GM12864 (cell line): ENCODE measurements around the gene SERPINA7.
"Not testable (repeated sequence)": the region's sequence is repeated elsewhere in the genome, so short reads cannot be mapped to it uniquely, and the experiment has no call there.

Source experiments
- DNase-seq: peaks from one replicate; pipeline ENCODE4 v3.0.0-alpha.2; 2011; ENCODE audit warnings: low read depth
- H3K4me3 ChIP-seq: 2 replicates; pipeline ENCODE4 v1.5.1; 2011; ENCODE audit warnings: mild to moderate bottlenecking, low read depth, low read length, control low read depth
- TF ChIP-seq, protein P1 (sequence below): IDR thresholded peaks from 2 replicates; pipeline ENCODE4 v1.5.1; 2011; ENCODE audit warnings: low read depth, mild to moderate bottlenecking, moderate library complexity, low read length, control low read depth, inconsistent platforms; ENCODE audit errors: missing control alignments

The SERPINA7 gene

DNA sequence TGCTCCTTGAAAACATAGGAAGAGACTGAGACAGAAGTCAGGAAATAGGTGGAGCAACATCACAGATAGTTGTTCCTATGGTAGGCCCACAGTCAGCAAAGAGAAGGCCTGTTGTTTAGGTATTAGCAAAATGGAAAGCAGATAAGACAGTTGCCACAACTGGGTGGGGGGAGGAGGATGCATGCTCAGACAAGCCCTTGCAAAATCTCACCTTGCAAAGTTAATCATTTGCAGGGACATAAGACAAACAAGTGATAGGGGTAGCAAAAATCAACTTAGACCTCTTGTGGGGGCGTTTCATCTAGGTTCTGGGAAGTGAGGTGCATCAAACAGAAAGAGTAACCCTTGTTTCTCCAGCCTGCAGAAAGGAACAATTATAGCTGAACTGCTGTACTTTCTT lies 30.7 kb downstream of the SERPINA7 start:
- no peak overlapping the region for H3K4me3 ChIP-seq
- TF ChIP-seq, protein P1, sequence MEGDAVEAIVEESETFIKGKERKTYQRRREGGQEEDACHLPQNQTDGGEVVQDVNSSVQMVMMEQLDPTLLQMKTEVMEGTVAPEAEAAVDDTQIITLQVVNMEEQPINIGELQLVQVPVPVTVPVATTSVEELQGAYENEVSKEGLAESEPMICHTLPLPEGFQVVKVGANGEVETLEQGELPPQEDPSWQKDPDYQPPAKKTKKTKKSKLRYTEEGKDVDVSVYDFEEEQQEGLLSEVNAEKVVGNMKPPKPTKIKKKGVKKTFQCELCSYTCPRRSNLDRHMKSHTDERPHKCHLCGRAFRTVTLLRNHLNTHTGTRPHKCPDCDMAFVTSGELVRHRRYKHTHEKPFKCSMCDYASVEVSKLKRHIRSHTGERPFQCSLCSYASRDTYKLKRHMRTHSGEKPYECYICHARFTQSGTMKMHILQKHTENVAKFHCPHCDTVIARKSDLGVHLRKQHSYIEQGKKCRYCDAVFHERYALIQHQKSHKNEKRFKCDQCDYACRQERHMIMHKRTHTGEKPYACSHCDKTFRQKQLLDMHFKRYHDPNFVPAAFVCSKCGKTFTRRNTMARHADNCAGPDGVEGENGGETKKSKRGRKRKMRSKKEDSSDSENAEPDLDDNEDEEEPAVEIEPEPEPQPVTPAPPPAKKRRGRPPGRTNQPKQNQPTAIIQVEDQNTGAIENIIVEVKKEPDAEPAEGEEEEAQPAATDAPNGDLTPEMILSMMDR, result no peak
- no peak for DNase-seq

DNA sequence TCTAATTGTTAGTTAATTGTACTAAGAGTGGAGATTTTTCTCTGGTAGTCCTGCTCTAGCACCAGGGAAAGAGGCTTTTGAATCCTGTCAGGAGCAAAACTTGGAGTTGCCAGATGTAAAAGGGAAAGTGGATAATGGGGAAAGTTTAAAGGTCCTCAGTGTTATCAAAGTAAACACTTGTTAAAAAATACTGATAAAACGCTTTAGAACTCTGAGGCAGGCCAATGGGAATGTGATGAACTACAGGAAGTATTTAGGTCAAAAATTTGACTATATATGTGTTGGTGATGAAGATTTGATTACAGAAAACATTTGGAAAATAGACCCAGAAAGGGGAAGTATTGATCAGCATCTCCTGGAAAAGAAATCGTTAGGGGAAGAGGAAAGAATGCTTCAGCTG lies 32.8 kb downstream of the SERPINA7 start:
- TF ChIP-seq, protein P1, result no peak
- H3K4me3 ChIP-seq, result no peak overlapping the region
- DNase-seq, result no peak

DNA sequence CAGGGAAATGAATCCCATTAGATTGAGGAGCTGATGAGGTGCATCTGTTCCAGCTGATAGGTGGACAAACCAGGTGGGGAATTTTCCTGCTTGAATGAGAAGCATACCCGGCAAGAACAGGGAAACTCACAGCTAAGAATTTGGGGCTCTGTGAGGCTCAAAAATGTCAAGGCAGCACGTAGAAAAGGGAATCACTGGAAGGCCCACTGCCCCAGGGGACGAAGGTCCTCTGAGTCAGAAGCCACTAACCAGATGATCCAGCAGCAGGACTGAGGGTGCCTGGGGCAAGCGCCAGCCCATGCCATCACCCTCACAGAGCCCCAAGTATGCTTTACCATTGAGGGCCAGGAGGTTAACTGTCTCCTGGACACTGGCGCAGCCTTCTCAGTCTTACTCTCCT lies 37.9 kb downstream of the SERPINA7 start:
- not testable (repeated sequence) for DNase-seq, H3K4me3 ChIP-seq

DNA sequence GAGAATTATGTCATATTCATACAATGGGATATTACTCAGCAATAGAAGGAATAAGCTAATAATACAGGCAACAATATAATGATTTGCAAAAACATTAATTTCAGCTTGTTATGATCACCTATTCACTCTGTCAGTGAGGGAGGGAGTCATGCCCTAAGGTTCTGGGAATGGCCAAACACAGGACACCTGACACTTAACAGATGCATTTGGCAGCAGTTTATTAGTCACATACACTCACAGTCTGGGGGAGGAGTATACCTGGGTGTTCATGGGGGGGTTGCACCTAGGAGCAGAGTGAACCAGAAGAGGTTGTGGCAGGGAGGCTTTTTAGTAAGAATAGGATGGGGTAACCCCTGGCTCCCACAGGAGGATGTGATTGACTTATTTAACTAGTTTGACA lies 38.3 kb downstream of the SERPINA7 start:
- no peak overlapping the region for H3K4me3 ChIP-seq
- no peak for DNase-seq
- TF ChIP-seq, protein P1, result no peak

DNA sequence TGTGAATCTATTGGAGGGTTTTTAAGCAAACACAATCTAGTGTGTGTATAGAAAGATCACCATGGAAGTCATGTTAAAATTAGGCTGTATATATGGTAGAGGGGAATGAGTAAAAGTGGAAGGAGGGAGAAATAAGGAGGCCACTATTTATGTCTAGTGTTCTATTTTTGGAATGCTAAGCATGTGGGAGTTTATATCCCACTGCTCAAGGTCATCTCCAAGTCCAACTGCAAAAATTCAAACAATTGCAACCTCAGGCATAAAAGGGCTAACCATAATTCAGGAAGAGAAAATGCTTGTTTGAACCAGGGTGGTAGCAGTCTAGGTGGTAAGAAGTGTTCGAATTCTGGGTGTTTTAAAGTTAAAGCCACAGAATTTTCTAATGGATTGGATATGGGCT lies 39.2 kb downstream of the SERPINA7 start:
- TF ChIP-seq, protein P1, result no peak
- no peak overlapping the region for H3K4me3 ChIP-seq
- no peak for DNase-seq

DNA sequence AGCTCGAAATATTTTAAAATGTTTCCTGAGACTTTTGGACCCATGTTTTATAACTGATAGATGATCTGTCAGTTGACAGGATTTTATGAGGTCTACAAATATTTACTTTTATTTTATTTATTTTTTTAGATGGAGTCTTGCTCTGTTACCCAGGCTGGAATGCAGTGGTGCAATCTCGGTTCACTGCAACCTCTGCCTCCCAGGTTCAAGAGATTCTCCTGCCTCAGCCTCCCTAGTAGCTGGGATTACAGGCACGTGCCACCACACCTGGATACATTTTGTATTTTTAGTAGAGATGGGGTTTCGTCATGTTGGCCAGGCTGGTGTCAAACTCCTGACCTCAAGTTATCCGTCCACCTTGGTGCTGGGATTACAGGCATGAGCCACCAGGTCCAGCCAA lies 50.0 kb downstream of the SERPINA7 start:
- not testable (repeated sequence) for DNase-seq, H3K4me3 ChIP-seq
